ENCODE results near the gene NAPSA. TPM values are rescaled to one million over a fixed set of nuclear protein-coding genes. Genes with fewer than 3 reads are reported as not detected.

NAPSA gene
- total and polyA plus RNA-seq, 10 of the 15 experiments (the other 5 are each of a cell fraction or from before 2014, with no cell fraction given) = 6.7 to 45.4 (median 17.1) TPM

DNA sequence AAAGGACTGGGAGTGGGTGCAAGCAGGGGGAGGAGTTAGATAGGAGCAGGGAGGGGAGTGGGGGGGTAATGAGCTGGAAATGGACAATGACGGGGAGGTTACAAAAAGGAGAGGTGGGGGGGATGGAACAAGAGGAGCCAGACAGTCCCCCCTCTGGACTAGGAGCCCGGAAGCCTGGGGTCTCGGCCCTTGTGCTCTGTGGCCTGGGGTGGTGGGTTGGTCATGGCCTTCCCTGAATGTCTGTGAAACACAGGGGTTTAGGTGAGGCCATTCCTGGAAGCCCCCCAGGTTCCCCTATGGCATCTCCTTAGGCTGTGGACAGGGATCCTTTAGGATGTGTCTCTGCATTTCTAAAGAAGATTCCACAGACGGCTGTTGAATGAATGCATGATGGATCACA, 48.3 kb downstream of the NAPSA start:
- H2AFZ ChIP-seq (ENCODE audit: control insufficient read depth, low read depth, low read length) = no peak overlapping the region
- H3K27ac ChIP-seq (ENCODE audit: control insufficient read depth, insufficient read depth) = no peak overlapping the region
- POLR2A ChIA-PET = interaction anchor here (0.6 to 1.3 kb wide), 2 partner anchors 44 to 63 kb away, joined by 3 to 4 read pairs; no protein-coding TSS in a partner anchor
- H3K4me1 ChIP-seq (ENCODE audit: control insufficient read depth, insufficient read depth, low read length) = no peaks in the 10 kb centered on the region
- no peak overlapping the region for H3K9ac ChIP-seq (ENCODE audit: control insufficient read depth, insufficient read depth, low read length)
- RAD21 ChIA-PET (ENCODE audit: unreplicated experiment) = interaction anchor here (1.1 kb wide), 1 partner anchor 40 kb away, joined by 4 read pairs; no protein-coding TSS in a partner anchor
- no peak overlapping the region for H3K4me2 ChIP-seq (ENCODE audit: control insufficient read depth, insufficient read depth)
- no peak for TF ChIP-seq RCOR1 (conservative IDR thresholded peaks at IDR 0.05; ENCODE audit: low read depth, low read length)
- no peak for TF ChIP-seq ZBED1 (IDR thresholded peaks at IDR 0.05; ENCODE audit: borderline replicate concordance)
- TF ChIP-seq, protein P1, sequence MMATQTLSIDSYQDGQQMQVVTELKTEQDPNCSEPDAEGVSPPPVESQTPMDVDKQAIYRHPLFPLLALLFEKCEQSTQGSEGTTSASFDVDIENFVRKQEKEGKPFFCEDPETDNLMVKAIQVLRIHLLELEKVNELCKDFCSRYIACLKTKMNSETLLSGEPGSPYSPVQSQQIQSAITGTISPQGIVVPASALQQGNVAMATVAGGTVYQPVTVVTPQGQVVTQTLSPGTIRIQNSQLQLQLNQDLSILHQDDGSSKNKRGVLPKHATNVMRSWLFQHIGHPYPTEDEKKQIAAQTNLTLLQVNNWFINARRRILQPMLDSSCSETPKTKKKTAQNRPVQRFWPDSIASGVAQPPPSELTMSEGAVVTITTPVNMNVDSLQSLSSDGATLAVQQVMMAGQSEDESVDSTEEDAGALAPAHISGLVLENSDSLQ (IDR thresholded peaks at IDR 0.05) = no peak
- BruUV-seq (replicated peaks) = no TSS peak
- H4K20me1 ChIP-seq (ENCODE audit: control insufficient read depth, insufficient read depth) = no peaks in the 10 kb centered on the region
- no peak overlapping the region for H3K4me3 ChIP-seq
- H3K36me3 ChIP-seq (ENCODE audit: control insufficient read depth in 2 of 2, insufficient read depth in 2 of 2, low read length in 1 of 2) = no peaks in the 10 kb centered on the region
- H3K79me2 ChIP-seq (ENCODE audit: control insufficient read depth, insufficient read depth, low read length) = no peaks in the 10 kb centered on the region
- FAIRE-seq (no peak), DNase-seq (ENCODE audit: low read depth, low spot score) (no peak), ATAC-seq (no peak)
- CTCF ChIA-PET = no interaction called here
- peaks cover 6 to 10% of the 10 kb centered on the region in 2 experiments; a peak in 3 of 4 replicates for H3K27me3 ChIP-seq (replicated peaks in 1 of 2; ENCODE audit: control insufficient read depth in 2 of 2, insufficient read depth in 2 of 2, low read length in 1 of 2)
- no peaks in the 10 kb centered on the region; the same call in 2 of the 3 replicates for H3K9me3 ChIP-seq (replicated peaks; ENCODE audit: control insufficient read depth, insufficient read depth, low read length)
- SMC1A ChIA-PET (ENCODE audit: uncharacterized antibody, unreplicated experiment) = interaction anchor here (1.0 kb wide), 1 partner anchor 8 kb away, joined by 3 read pairs; no protein-coding TSS in a partner anchor
- in situ Hi-C loops (cut with MboI) = no loop called here
- WGBS (ENCODE audit: insufficient coverage, insufficient replicate concordance, low lambda C conversion rate, missing lambda C conversion rate) = 47% methylated on average over 4 of the region's 4 CpGs
- intact Hi-C loops (cut with micrococcal nuclease; ENCODE audit: unreplicated experiment) = no loop called here

DNA sequence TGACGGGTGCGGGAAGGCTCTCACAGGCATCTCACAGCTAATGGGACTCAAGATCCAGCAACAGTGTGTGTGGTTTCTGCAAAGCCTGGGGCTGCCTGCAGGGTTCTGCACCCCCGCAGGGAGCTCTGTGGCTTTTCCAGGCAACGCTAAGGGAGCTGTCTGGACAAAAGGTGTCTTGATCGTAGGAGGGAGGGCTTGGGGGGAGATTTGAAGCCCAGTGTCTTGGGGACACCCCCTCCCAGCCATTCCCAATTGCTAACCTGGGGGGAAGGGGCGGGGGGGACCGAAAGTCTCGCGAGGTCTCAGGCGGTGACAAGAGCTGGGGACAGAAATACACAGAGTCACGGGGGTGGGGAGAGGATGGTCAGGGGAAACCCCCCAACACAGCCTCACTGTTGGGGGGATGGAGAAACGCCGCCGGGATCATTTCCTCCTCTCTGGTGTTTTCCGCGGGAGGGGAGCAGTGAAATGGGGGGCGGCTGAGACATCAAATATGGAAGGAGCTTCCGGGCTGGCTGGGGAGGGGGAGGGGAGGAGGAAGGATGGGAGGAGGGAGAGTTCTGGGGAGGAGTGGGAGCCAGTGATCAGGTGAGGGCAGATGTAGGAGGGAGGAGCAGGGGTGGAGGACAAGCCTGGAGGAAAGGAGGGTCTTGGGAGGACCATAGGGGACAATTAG, 49.5 kb downstream of the NAPSA start:
- H3K4me3 ChIP-seq = peak overlapping the region; percentile 67; the same call in 1 of the 2 replicates
- H3K9me3 ChIP-seq (replicated peaks; ENCODE audit: control insufficient read depth, insufficient read depth, low read length) = no peaks in the 10 kb centered on the region; the same call in 2 of the 3 replicates
- intact Hi-C loops (cut with micrococcal nuclease; ENCODE audit: unreplicated experiment) (no loop called here), in situ Hi-C loops (cut with MboI) (no loop called here)
- H3K27me3 ChIP-seq (replicated peaks in 1 of 2; ENCODE audit: control insufficient read depth in 2 of 2, insufficient read depth in 2 of 2, low read length in 1 of 2) = peaks cover 8 to 11% of the 10 kb centered on the region in 2 experiments
- H3K79me2 ChIP-seq (ENCODE audit: control insufficient read depth, insufficient read depth, low read length) = no peaks in the 10 kb centered on the region
- peak; percentile 93 for ATAC-seq
- H3K4me2 ChIP-seq (ENCODE audit: control insufficient read depth, insufficient read depth) = peak overlapping the region; percentile 68
- no peaks in the 10 kb centered on the region for H3K4me1 ChIP-seq (ENCODE audit: control insufficient read depth, insufficient read depth, low read length)
- H3K9ac ChIP-seq (ENCODE audit: control insufficient read depth, insufficient read depth, low read length) = no peak overlapping the region
- SMC1A ChIA-PET (ENCODE audit: uncharacterized antibody, unreplicated experiment) = interaction anchor here (0.7 to 1.0 kb wide), 2 partner anchors 10 to 60 kb away, joined by 3 read pairs; no protein-coding TSS in a partner anchor
- RAD21 ChIA-PET (ENCODE audit: unreplicated experiment) = interaction anchor here (0.6 to 2.0 kb wide), 10 partner anchors 11 to 52 kb away, joined by 3 to 10 read pairs (median 4); partner anchors contain the start of gene KCNC3
- no peaks in the 10 kb centered on the region for H4K20me1 ChIP-seq (ENCODE audit: control insufficient read depth, insufficient read depth)
- peak overlapping the region; percentile 67 for H2AFZ ChIP-seq (ENCODE audit: control insufficient read depth, low read depth, low read length)
- DNase-seq (ENCODE audit: low read depth, low spot score) = no peak
- no peaks in the 10 kb centered on the region for H3K36me3 ChIP-seq (ENCODE audit: control insufficient read depth in 2 of 2, insufficient read depth in 2 of 2, low read length in 1 of 2)
- CTCF ChIA-PET = interaction anchor here (0.6 to 1.4 kb wide), 4 partner anchors 15 to 180 kb away, joined by 3 to 5 read pairs (median 4); no protein-coding TSS in a partner anchor
- 2% methylated on average over 18 of the region's 18 CpGs for WGBS (ENCODE audit: insufficient coverage, insufficient replicate concordance, low lambda C conversion rate, missing lambda C conversion rate)
- peak; percentile 74 for FAIRE-seq
- no TSS peak for BruUV-seq (replicated peaks)
- no peak overlapping the region for H3K27ac ChIP-seq (ENCODE audit: control insufficient read depth, insufficient read depth)
- POLR2A ChIA-PET = interaction anchor here (0.6 to 1.3 kb wide), 9 partner anchors 10 to 1373 kb away, joined by 3 to 6 read pairs (median 4); partner anchors contain the start of gene KCNC3
- TF ChIP-seq RAD51 (IDR thresholded peaks at IDR 0.05) = peak; percentile 20; the same call in 1 of the 2 replicates
- TF ChIP-seq JUND (IDR thresholded peaks at IDR 0.05; ENCODE audit: low read depth, low read length) = no peak
- no peak for TF ChIP-seq NR2C2 (IDR thresholded peaks at IDR 0.05; ENCODE audit: borderline replicate concordance, control insufficient read depth, insufficient read length, low read depth)
- TF ChIP-seq POLR2AphosphoS2 (IDR thresholded peaks at IDR 0.05; ENCODE audit: low read depth, low read length) = no peak
- TF ChIP-seq BHLHE40 (IDR thresholded peaks at IDR 0.05; ENCODE audit: borderline replicate concordance in 1 of 2, low read depth in 2 of 2, low read length in 1 of 2) = peak in 1 of 2 experiments; percentile 46; a peak in 1 of 4 replicates
- TF ChIP-seq EED (IDR thresholded peaks at IDR 0.05; ENCODE audit: low read depth) = no peak
- TF ChIP-seq MAX (IDR thresholded peaks at IDR 0.05; ENCODE audit: low read depth, low read length) = no peak
- TF ChIP-seq ZBTB33 (IDR thresholded peaks at IDR 0.05) = no peak
- no peak for TF ChIP-seq LARP7 (IDR thresholded peaks at IDR 0.05)
- TF ChIP-seq ESRRA (IDR thresholded peaks at IDR 0.05; ENCODE audit: low read length) = no peak

Data from GM12878 (cell line).